Measurements from ENCODE around the gene LDHA.
"Not testable (repeated sequence)": the region's sequence is repeated elsewhere in the genome, so short reads cannot be mapped to it uniquely, and the experiment has no call there.

Gene LDHA

DNA sequence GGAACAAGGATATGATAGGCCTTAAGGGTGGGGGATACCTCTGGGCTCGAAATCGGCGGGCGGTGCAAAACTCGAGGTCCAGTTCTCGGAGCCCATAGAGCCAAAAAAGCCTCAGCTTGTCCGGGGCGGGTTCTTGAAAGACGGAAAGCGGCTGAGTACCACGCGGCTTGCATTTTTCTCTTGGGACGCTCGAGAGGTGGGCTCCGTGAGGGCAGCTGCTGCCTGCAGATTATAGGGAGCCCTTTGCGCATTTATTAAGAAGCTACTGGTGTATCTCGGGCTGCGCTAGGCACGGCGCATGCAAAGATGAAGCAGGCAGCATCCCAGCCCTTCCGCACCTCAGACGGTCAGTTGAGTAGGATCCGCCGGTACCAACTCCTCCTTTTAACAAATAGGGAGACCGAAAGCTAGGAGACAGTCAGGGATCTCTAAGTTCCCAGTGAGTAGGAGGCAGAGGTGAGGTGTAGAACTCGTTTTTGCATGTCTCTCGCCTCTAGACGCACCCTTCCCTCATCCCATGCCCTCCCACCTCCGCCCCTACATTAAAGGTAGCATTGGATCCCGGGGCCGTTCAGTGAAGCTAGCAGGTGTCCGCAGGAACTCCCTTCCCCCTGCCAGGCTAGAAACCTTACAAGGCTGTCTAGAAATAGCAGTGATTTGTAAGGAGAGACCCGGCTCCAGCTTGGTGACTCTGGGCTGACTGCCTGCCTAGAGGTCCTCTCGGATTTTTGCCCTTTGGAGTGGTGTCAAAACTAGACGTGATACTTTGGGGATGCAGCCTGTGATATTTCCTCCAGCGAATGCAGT, 768 bp downstream of the LDHA start:
- DNase-seq = no peak

- peak; percentile 78 for DNase-seq
These were observed 1.6 kb downstream of the LDHA start for GRCh38 chr11:18395735-18396504.

GRCh38 chr11:18397921-18398320, 3.6 kb downstream of the LDHA start:
- DNase-seq = no peak

DNA sequence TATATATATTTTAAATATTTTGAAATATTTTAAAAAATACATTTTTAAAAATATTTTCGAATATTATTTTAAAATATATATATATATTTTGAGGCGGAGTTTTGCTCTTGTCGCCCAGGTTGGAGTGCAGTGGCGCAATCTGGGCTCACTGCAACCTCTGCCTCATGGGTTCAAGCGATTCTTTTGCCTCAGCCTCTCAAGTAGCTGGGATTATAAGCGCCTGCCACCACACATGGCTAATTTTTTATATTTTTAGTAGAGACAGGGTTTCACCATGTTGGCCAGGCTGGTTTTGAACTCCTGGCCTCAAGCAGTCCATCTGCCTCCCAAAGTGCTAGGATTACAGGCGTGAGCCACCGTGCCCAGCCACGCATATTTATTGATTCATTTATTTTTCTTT, 6.7 kb downstream of the LDHA start:
- not testable (repeated sequence) for DNase-seq

GRCh38 chr11:18404062-18404461, 9.7 kb downstream of the LDHA start:
- DNase-seq = no peak

DNA sequence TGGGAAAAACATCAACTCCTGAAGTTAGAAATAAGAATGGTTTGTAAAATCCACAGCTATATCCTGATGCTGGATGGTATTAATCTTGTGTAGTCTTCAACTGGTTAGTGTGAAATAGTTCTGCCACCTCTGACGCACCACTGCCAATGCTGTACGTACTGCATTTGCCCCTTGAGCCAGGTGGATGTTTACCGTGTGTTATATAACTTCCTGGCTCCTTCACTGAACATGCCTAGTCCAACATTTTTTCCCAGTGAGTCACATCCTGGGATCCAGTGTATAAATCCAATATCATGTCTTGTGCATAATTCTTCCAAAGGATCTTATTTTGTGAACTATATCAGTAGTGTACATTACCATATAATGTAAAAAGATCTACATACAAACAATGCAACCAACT, 13.0 kb downstream of the LDHA start:
- not testable (repeated sequence) for DNase-seq

DNA sequence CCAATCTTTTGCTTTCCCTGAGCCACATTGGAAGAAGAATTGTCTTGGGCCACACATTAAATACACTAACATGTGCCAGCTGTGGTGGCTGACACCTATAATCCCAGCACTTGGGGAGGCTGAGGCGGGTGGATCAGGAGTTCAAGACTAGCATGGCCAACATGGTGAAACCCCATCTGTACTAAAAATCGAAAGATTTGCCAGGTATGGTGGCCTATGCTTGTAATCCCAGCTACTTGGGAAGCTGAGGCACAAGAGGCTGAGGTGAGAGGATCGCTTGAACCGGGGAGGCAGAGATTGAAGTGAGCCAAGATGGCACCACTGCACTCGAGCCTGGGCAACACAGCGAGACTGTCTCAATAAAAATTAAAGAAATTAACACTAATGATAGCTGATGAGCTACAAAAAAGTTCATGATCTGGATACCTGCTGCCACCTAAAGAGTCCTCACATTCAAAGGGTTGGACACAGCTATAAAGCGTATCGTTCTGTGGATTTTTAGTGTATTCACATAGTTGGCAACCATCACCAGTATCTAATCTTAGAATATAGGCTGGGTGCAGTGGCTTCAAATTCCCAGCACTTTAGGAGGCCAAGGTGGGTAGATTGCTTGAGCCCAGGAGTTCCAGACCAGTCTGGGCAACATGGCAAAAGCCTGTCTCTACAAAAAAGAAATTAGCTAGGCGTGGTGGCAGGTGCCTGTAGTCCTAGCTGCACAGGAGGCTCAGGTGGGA, 14.4 kb downstream of the LDHA start:
- no peak for DNase-seq

DNA sequence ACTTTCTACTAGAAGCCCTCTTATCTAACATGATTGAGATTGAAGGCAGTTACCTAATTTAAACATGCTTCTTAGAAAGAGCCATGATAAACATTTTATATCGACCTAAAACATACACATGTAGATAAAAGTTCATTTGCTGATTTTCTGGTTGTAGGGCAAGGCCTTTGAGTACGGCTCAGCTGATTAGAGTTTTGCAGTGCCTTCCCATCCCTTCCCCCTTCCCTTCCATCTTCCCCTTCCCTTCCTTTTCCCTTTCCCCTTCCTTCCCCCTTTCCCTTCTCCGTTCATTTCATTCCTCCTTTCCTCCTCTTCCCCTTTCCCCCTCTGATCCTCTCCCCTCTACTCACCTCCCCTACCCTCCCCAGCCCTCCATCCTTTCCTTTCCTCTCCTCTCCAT, 22.1 kb downstream of the LDHA start:
- no peak for DNase-seq

DNA sequence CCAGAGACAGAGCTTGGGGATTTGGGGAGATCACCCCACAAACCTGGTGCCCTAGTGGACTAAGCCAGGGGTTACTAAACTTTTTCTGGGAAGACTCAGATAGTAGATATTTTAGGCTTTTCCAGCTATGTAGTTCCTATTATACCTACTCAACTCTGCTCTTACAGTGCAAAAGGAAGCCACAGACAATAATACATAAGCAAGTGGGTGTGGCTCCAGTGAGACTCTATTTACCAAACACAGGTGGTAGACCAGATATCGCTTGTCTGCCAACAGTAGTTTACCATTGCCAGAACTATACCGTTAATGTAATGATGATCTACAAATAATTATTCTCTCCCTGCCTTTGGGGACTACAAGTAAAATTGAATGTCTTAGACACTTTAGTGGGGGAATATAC, 24.7 kb downstream of the LDHA start:
- DNase-seq = no peak

DNA sequence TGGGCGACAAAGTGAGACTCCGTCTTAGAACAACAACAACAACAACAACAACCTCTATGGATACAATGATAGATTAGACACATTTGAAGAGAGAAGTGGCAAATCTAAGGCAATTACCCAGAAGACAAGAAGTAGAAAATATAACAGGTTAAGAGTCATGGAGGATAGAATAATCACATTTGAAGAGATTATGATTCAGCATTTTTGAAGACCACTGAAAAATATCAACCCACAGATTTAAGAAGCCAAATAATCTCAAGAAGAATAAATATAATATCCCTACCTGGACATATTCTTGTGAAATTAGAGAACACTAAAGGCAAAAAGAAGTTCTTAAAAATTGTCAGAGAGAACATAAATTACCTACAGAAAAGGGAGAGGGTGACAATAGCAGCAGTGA, 25.7 kb downstream of the LDHA start:
- no peak for DNase-seq

DNA sequence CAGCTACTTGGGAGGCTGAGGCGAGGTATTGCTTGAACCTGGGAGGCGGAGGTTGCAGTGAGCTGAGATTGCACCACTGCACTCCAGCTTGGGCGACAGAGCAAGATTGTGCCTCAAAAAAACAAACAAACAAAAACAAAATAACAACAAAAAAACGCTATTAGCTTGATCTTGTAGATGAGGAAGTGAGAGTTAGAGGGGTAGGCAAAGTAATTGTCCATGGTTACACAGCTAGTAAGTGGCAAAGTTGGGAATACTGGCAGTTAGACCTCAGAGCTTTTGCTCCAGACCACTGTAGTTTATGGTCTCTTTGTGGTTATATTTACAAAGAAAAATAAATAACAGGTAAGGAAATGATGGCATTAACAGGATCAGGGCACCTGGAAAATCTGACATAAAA, 32.9 kb downstream of the LDHA start:
- no peak for DNase-seq

GRCh38 chr11:18429332-18429731, 35.0 kb downstream of the LDHA start:
- no peak for DNase-seq

- DNase-seq = no peak
These were observed 44.3 kb downstream of the LDHA start for GRCh38 chr11:18438691-18439090.

DNA sequence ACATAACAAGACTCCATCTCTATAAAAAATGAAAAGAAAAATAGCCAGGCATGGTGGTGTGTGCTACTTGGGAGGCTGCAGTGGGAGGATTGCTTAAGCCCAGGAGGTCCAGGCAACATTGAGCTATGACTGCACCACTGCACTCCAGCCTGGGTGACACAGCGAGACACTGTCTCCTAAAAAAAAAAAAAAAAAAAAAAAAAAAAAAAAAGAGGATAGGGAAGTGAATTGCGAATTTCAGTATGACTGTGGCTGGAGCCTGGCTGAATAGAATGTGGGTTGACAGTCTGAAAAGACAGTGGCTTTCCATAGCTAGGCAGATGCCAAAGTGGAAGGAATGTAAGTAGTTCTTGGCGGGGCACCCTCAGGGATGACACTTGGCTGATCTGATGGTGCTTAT, 54.9 kb downstream of the LDHA start:
- no peak for DNase-seq

GRCh38 chr11:18452927-18453326, 58.6 kb downstream of the LDHA start:
- no peak for DNase-seq

DNA sequence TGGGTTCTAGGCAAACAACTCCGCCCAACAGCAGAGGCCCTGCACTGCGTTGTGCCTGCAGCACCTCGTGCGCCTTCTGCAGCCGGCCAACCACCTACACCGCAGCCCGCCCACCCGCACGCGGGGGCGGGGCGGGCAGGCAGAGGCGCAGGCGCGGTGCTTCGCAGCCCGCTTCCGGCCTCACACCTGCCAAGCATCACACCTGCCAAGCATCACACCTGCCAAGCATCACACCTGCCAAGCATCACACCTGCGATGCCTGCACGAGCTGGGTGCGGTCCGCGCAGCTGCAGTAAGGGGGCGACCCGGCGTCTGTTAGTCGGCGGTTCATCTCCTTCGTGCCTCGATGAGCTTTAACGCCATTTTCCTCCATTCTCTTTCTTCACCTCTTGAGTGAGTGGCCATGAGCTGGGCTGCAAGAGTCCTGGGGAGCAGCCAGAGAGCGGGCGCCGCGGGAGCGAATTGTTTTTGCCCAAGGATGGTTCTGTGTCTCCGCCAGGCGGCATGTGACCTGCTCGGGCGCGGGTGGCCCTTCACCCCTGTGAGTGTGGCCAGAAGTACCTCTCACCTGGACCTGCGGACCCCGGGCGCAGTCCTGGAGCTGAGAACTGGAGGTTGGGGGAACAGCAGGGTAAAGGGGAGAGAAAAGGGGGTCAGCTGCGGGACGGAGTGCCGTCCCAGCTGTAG, 61.5 kb downstream of the LDHA start, which contains the start of gene LDHAL6A:
Gene LDHAL6A, plus strand, starts transcription at position 171 of the 687 bp plus-strand sequence. CDS start 825 bp downstream, outside the sequence.
- DNase-seq = no peak

DNA sequence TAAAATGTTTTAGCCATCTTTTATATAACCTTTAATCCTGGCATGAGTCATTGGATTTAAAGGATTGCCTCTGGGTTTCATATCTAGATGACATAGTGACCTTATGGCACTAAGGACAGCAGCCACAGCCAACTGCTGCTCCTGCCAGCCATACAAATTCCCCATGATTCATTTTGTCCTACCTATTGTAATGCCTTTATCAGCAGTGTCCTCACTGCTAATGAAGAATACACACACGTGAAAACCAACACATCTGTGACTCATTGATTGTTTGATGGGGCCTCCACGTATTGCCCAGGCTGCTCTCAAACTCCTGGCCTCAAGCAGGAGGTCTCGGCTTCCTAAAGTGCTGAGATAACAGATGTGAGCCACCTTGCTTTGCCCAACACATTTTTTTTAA, 63.1 kb downstream of the LDHA start:
- DNase-seq = no peak
